HG03558 (cell line): ENCODE measurements around the gene WDR18.
"Not testable (repeated sequence)": the region's sequence is repeated elsewhere in the genome, so short reads cannot be mapped to it uniquely, and the experiment has no call there.

Source experiments
- ATAC-seq: cut with Tn5 transposase; IDR thresholded peaks from one replicate; pipeline ENCODE4 v1.9.1; 2021; ENCODE audit warnings: moderate number of reproducible peaks; ENCODE audit not compliant: unreplicated experiment; ENCODE audit errors: extremely low read depth

WDR18 gene

GRCh38 chr19:948842-949496 lies 35.2 kb upstream of the WDR18 start:
- no peak for ATAC-seq

GRCh38 chr19:950352-951066 lies 33.6 kb upstream of the WDR18 start:
- no peak for ATAC-seq

- no peak for ATAC-seq
Measured at GRCh38 chr19:952049-952679, 32.0 kb upstream of the WDR18 start.

GRCh38 chr19:952680-953444 lies 31.3 kb upstream of the WDR18 start:
- ATAC-seq, result no peak

GRCh38 chr19:953445-954271 lies 30.5 kb upstream of the WDR18 start:
- ATAC-seq, result no peak

GRCh38 chr19:954272-954671 lies 29.9 kb upstream of the WDR18 start:
- ATAC-seq, result no peak

GRCh38 chr19:954672-955494 lies 29.3 kb upstream of the WDR18 start:
- ATAC-seq, result no peak

- ATAC-seq, result no peak
Measured at GRCh38 chr19:955803-956765, 28.1 kb upstream of the WDR18 start.

GRCh38 chr19:956766-957440 lies 27.2 kb upstream of the WDR18 start:
- no peak for ATAC-seq

GRCh38 chr19:957578-957977 lies 26.6 kb upstream of the WDR18 start:
- not testable (repeated sequence) for ATAC-seq

GRCh38 chr19:958967-959855 lies 24.9 kb upstream of the WDR18 start:
- no peak for ATAC-seq

GRCh38 chr19:960020-960419 lies 24.1 kb upstream of the WDR18 start:
- ATAC-seq, result no peak

GRCh38 chr19:960601-960938 lies 23.6 kb upstream of the WDR18 start:
- no peak for ATAC-seq

- no peak for ATAC-seq
Measured at GRCh38 chr19:961866-962620, 22.1 kb upstream of the WDR18 start.

- ATAC-seq, result no peak
Measured at GRCh38 chr19:962683-963400, 21.3 kb upstream of the WDR18 start.
